ENCODE results near the gene CHI3L2. TPM values are rescaled to one million over a fixed set of nuclear protein-coding genes. Genes with fewer than 3 reads are reported as not detected.

The CHI3L2 gene, protein sequence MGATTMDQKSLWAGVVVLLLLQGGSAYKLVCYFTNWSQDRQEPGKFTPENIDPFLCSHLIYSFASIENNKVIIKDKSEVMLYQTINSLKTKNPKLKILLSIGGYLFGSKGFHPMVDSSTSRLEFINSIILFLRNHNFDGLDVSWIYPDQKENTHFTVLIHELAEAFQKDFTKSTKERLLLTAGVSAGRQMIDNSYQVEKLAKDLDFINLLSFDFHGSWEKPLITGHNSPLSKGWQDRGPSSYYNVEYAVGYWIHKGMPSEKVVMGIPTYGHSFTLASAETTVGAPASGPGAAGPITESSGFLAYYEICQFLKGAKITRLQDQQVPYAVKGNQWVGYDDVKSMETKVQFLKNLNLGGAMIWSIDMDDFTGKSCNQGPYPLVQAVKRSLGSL
- total RNA-seq: under 0.01 and 1.1 TPM in 2 replicates

DNA sequence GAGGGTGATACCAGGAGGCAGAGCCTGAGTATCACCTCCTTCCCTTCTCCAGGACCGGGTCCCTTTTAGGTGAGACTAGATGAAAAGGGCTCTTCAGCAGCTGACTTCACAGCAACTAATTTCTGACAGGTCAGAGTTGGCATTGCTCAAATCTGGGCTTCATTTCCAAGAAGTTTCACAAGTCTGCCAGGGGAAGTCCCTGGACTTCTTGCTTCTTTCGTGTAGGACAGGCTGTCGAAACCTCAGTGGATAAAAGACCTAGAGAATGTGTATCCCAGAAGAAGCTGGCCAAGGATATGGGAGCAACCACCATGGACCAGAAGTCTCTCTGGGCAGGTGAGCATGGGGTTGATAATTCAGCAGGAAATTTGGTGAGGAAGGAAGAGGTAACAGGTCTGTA lies at the start of gene CHI3L2:
Gene CHI3L2, plus strand, starts transcription at position 280 of the 400 bp plus-strand sequence. Its CDS starts 17 bp downstream, at position 297.

DNA sequence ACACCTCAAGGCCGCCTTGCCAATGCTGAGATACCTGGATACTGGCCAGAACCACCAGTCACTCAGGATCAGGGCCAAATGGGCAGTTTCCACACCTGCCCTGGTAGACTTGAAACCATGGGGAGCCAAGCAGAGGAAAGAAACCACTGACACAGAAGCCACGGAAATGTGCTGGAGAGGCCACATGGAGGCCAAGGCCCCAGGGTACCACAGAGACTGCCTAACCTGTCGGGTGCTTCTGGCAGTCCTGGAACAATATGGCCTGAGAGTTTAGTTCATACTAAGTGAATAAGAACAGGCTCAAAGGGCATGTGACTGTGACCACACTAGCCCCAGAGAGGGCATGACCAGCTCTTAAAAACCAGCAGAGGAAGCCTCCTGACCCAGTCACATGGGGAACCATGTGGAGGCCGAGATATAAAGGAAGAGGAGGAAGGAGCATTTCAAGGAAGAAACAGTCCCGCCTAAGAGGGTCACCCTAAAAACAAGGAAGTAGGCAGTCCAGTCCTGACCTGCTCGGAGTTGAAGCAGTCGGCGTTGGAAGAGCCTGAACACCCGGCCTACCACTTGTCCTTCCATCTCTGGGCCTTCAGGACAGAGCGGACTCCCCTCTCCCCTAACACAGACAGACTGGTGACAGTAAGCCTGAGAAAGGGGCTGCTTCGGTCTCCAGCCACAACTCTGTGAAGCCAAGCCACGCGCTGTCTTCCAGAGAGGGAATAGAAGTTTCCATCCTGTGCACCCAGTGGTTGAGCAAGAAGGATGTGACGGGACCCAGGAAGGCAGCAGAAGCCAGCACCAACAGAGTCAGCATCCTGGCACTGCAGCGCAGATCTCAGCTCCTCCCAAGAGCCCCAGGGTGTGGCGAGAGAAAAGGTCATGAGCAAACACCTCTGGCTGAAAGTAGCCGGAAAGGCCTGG lies 27.4 kb upstream of the CHI3L2 start, which contains the start of gene DENND2D:
Gene DENND2D, minus strand, starts transcription at position 766 of the 921 bp plus-strand sequence. Its CDS starts 187 bp downstream, at position 579.

DNA sequence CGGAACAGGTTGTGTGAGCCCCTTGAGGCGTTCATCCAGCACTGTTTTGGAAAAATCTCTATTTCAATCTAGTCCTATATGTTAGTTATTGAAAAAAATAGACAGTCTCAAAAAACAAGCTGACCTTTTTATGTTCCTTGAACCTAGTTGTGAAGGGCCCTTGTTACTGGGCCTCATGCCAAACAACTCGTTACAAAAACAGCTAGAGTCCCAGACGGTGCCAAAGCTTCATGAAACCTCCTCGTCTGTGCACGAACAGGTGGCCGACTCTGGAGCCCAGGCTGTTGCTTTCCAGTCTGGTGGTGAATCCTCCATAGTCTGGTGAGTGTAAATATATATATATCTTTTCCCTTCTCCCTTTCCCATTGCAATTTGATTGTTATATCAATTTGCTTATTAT lies 63.1 kb downstream of the CHI3L2 start, which contains the start of gene CHIA:
Gene CHIA, plus strand, starts transcription at position 222 of the 400 bp plus-strand sequence. CDS start 19,617 bp downstream, outside the sequence.

Other genes with a start within 250 kb of the CHI3L2 start
- 85.6 and 86.5 TPM in 2 replicates for gene DRAM2, start 87.6 kb upstream of the CHI3L2 start, total RNA-seq
- 56.7 and 66.8 TPM in 2 replicates for gene CEPT1, start 87.5 kb upstream of the CHI3L2 start, total RNA-seq
- 24.6 and 25.6 TPM in 2 replicates for gene DENND2D, start 27.1 kb upstream of the CHI3L2 start, total RNA-seq
- not detected in 2 replicates for gene CHIA, start 63.1 kb downstream of the CHI3L2 start, total RNA-seq
- gene OVGP1, start 200.0 kb downstream of the CHI3L2 start, total RNA-seq: 0.68 and 1.00 TPM in 2 replicates
- 34.9 and 48.3 TPM in 2 replicates for gene WDR77, start 221.5 kb downstream of the CHI3L2 start, total RNA-seq
- 198 and 281 TPM in 2 replicates for gene ATP5PB, start 221.8 kb downstream of the CHI3L2 start, total RNA-seq
- gene C1orf162, start 246.3 kb downstream of the CHI3L2 start, total RNA-seq: under 0.01 and 0.43 TPM in 2 replicates